Psoas muscle (tissue), 8 donors: Measurements from ENCODE around the gene CPT1B. TPM values are rescaled to one million over a fixed set of nuclear protein-coding genes. Genes with fewer than 3 reads are reported as not detected.
A peak's percentile ranks its signal among the peaks of the same experiment; 100 is the strongest.

ENCODE experiments used
- ATAC-seq, 4 donors: fragments of 200-7000 bp; cut with Tn5 transposase; one replicate each; pipeline ENCODE4 v1.9.1; 2020; ENCODE audit warnings: moderate library complexity in 3 of 4, mild to moderate bottlenecking in 2 of 4
- DNase-seq, 2 donors: peaks; one replicate each; pipeline ENCODE4 v3.0.0-alpha.2; 2020
- H3K27ac ChIP-seq: fragments of 200-600 bp; one replicate; pipeline ENCODE4 v1.8.0; 2022
- H3K27me3 ChIP-seq, 3 donors: fragments of 200-600 bp in 1 of 3; one replicate each; pipeline versions ENCODE4 v1.6.1 to v1.8.0; 2013 to 2022; ENCODE audit warnings: low read length in 2 of 3, mild to moderate bottlenecking in 2 of 3, moderate library complexity in 1 of 3; ENCODE audit not compliant: insufficient read depth in 3 of 3
- H3K36me3 ChIP-seq, 2 donors: fragments of 200-600 bp in 1 of 2; one replicate each; pipeline versions ENCODE4 v1.6.1 to v1.8.0; 2013 to 2022; ENCODE audit warnings: low read depth in 1 of 2, mild to moderate bottlenecking in 1 of 2, moderate library complexity in 1 of 2; ENCODE audit not compliant: insufficient read depth in 1 of 2
- H3K4me1 ChIP-seq: fragments of 200-600 bp; one replicate; pipeline ENCODE4 v1.8.0; 2022
- H3K4me3 ChIP-seq: fragments of 200-600 bp; one replicate; pipeline ENCODE4 v1.8.0; 2022; ENCODE audit warnings: mild to moderate bottlenecking
- H3K9me3 ChIP-seq: fragments of 200-600 bp; one replicate; pipeline ENCODE4 v1.8.0; 2022
- CTCF ChIP-seq: fragments of 200-600 bp; IDR thresholded peaks from one replicate; pipeline ENCODE4 v1.8.0; 2022; ENCODE audit warnings: antibody characterized with exemption
- WGBS, 3 donors: extraction: QIAGEN DNeasy Blood & Tissue Kit; methylation state at CpG; one replicate each; pipeline versions ENCODE4 v1.1.6 to v1.1.7; 2013; 5-methylcytosine and 5-hydroxymethylcytosine counted together
- intact Hi-C, 2 donors: fragments of 100-400 bp; cut with DNase I; formaldehyde crosslinking; loops; one replicate each; pipeline versions ENCODE4 v1.11.0 to v1.14.2; 2022
- polyA plus RNA-seq, 3 donors: library from polyadenylated mRNA; stranded (reverse); fragments of 200-250 nt; gene quantifications; one replicate each; pipeline ENCODE4 v1.2.3, GENCODE V29; 2013
- total RNA-seq, 4 donors: library from RNA; stranded (reverse); fragmentation: NEBNext Ultra II Directional in 2 of 4; extraction: Animal tissue kit (Norgen Biotek cat#: 25700) in 2 of 4; gene quantifications; one replicate each; pipeline versions ENCODE4 v1.2.1 to v1.2.4, GENCODE V29; 2021 to 2023
- donor health status: healthy with polysubstance abuse.
- donor health status: DM: no; HTN: no; CAD: no; lungs with moderate emphysema.
- donor health status: Bipolar disorder and iron deficiency.
- donor health status: healthy.
- donor health status: DM: yes; HTN: yes; CAD: no.
- donor health status: DM: no; HTN: no; CAD: no.
- donor health status: DM: no; HTN: no; CAD: no.
- donor health status: DM: yes; HTN: yes; CAD: no.

The CPT1B gene
- total and polyA plus RNA-seq, 7 donors, result 57.4 to 144 (median 87.6) TPM

GRCh38 chr22:50577697-50577986 lies 585 bp downstream of the CPT1B start:
- intact Hi-C loops, result loop anchor here (5.0 kb wide), 2 partner anchors 45 to 70 kb away; partner anchors contain the start of genes LMF2 (in 2 of the 2) and NCAPH2 (in 2 of the 2)
- H3K27me3 ChIP-seq, result no peaks in the 10 kb centered on the region
- peak overlapping the region; percentile 72 for H3K4me3 ChIP-seq
- 31 to 35% (median 35%) methylated on average over 19 to 23 of the region's 23 CpGs for WGBS, 3 donors
- peak overlapping the region; percentile 89 for H3K27ac ChIP-seq
- H3K4me1 ChIP-seq, result peaks cover 30% of the 10 kb centered on the region
- no peaks in the 10 kb centered on the region for H3K9me3 ChIP-seq
- DNase-seq (no peak), ATAC-seq (no peak)
- TF ChIP-seq CTCF, result no peak
- H3K36me3 ChIP-seq, result peaks cover 0 to 54% of the 10 kb centered on the region in 2 donors

- H3K27ac ChIP-seq, result peak overlapping the region; percentile 89
- DNase-seq (no peak), ATAC-seq (no peak)
- no peak for TF ChIP-seq CTCF
- peaks cover 30% of the 10 kb centered on the region for H3K4me1 ChIP-seq
- intact Hi-C loops, result loop anchor here (5.0 kb wide), 2 partner anchors 45 to 70 kb away; partner anchors contain the start of genes LMF2 (in 2 of the 2) and NCAPH2 (in 2 of the 2)
- H3K36me3 ChIP-seq, result peaks cover 0 to 59% of the 10 kb centered on the region in 2 donors
- no peaks in the 10 kb centered on the region for H3K27me3 ChIP-seq
- H3K4me3 ChIP-seq, result peak overlapping the region; percentile 72
- H3K9me3 ChIP-seq, result no peaks in the 10 kb centered on the region
- 59 to 72% (median 66%) methylated on average over 18 of the region's 18 CpGs for WGBS, 3 donors
Observed at GRCh38 chr22:50576806-50577696, 1.2 kb downstream of the CPT1B start.

DNA sequence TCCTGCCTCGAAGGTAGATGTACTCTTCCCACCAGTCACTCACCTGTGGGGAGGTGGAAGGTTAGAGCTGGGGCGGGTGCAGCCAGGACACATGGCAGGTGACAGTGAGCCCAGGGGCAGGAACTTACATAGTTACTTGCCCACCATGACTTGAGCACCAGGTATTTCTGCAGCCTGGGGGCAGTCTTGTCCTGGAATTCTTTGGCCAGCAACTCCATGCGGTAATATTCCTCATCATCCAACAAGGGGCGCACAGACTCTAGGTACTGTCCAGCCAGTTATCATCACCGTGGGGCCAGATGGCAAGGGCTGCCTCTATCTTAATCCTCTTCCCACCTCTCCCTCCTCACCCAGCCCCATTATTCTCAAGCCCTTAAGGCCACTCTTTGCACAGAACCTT lies 2.2 kb downstream of the CPT1B start:
- 45 to 53% (median 47%) methylated on average over 5 of the region's 5 CpGs for WGBS, 3 donors
- peaks cover 0 to 69% of the 10 kb centered on the region in 2 donors for H3K36me3 ChIP-seq
- no peak overlapping the region for H3K27ac ChIP-seq
- H3K9me3 ChIP-seq, result no peaks in the 10 kb centered on the region
- intact Hi-C loops, result loop anchor here (5.0 kb wide), 2 partner anchors 46 to 69 kb away; partner anchors contain the start of genes LMF2 (in 2 of the 2) and NCAPH2 (in 2 of the 2)
- ATAC-seq (peak in 2 of 4 donors; percentile 9 to 23), DNase-seq (no peak)
- no peak overlapping the region for H3K4me3 ChIP-seq
- TF ChIP-seq CTCF, result peak; percentile 20
- no peaks in the 10 kb centered on the region for H3K27me3 ChIP-seq
- H3K4me1 ChIP-seq, result peaks cover 25% of the 10 kb centered on the region

- ATAC-seq (no peak), DNase-seq (no peak)
- 72 to 77% (median 77%) methylated on average over 6 to 8 of the region's 8 CpGs for WGBS, 3 donors
- peaks cover 23% of the 10 kb centered on the region for H3K4me1 ChIP-seq
- no peak overlapping the region for H3K4me3 ChIP-seq
- H3K27ac ChIP-seq, result no peak overlapping the region
- no peaks in the 10 kb centered on the region for H3K27me3 ChIP-seq
- H3K9me3 ChIP-seq, result no peaks in the 10 kb centered on the region
- peaks cover 0 to 75% of the 10 kb centered on the region in 2 donors for H3K36me3 ChIP-seq
- intact Hi-C loops, result loop anchor here (5.0 kb wide), 2 partner anchors 47 to 68 kb away; partner anchors contain the start of genes LMF2 (in 2 of the 2) and NCAPH2 (in 2 of the 2)
- TF ChIP-seq CTCF, result no peak
Observed at GRCh38 chr22:50575426-50575941, 2.7 kb downstream of the CPT1B start.
